Measurements from ENCODE around the gene DSG3. TPM values are rescaled to one million over a fixed set of nuclear protein-coding genes. Genes with fewer than 3 reads are reported as not detected.

The DSG3 gene
- total RNA-seq, 1 experiment from 2014 or later: 0.05 TPM

GRCh38 chr18:31428211-31428610, 19.3 kb upstream of the DSG3 start (continued):
- TF ChIP-seq CTCF (IDR thresholded peaks at IDR 0.05 in 2 of 3, conservative IDR thresholded peaks at IDR 0.05 in 1 of 3; ENCODE audit: borderline replicate concordance in 1 of 3, insufficient read depth in 1 of 3, low read depth in 2 of 3, low read length in 2 of 3): no peak

DNA sequence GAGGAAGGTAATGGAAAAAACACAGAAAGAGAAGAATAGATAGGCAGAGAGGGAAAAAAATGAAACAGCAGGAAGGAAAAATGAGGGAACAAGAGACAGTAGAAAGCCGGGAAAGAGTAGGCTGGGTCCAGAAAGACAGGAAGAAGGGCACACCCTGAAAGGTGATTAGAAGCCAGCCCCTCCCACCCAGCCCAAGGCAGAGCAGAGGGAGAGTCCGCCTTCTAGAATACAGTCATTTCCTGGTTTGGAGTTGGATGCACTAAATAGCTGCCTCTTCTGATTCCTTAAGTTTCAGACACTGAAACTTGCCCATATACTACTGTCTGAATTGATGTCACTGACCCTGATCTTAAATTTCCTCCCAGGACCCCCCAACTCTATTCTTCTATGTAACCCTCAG, 17.9 kb upstream of the DSG3 start:
- peak; percentile 98 for ATAC-seq
- no peak overlapping the region for H3K27ac ChIP-seq (ENCODE audit: low read depth, low read length)

More for the DNA sequence above, 17.9 kb upstream of the DSG3 start:
- ChIA-PET RAD21 (ENCODE audit: low non-redundant PET in 1 of 2, low total read pairs in 2 of 2, uncharacterized antibody in 2 of 2, unreplicated experiment in 2 of 2) (interaction anchor here (0.6 to 0.9 kb wide), 3 partner anchors 58 to 134 kb away, joined by 3 to 11 read pairs (median 3); no protein-coding TSS in a partner anchor), POLR2A (interaction anchor here (0.9 kb wide), 1 partner anchor 10 kb away, joined by 4 read pairs; no protein-coding TSS in a partner anchor), CTCF (interaction anchor here (0.8 to 1.3 kb wide), 2 partner anchors 9 to 134 kb away, joined by 3 to 4 read pairs; no protein-coding TSS in a partner anchor)
- peak overlapping the region; percentile 97 for H2AFZ ChIP-seq (ENCODE audit: low read depth, low read length, poor library complexity, severe bottlenecking)
- BruUV-seq (replicated peaks): no TSS peak
- no peaks in the 10 kb centered on the region for H3K27me3 ChIP-seq (ENCODE audit: insufficient read depth, low read length)
- no peaks in the 10 kb centered on the region for H3K79me2 ChIP-seq (ENCODE audit: insufficient read depth, low read length)
- no peak for DNase-seq (ENCODE audit: low read depth, low spot score)
- no peaks in the 10 kb centered on the region for H3K36me3 ChIP-seq (ENCODE audit: control insufficient read depth in 1 of 2, insufficient read depth in 2 of 2, low read length in 2 of 2)
- H3K4me2 ChIP-seq (ENCODE audit: low read length): peak overlapping the region; percentile 66
- H4K20me1 ChIP-seq (ENCODE audit: insufficient read depth): no peaks in the 10 kb centered on the region
- H3K9me3 ChIP-seq (ENCODE audit: control insufficient read depth in 1 of 2, insufficient read depth in 1 of 2, low read depth in 1 of 2, low read length in 2 of 2): no peaks in the 10 kb centered on the region
- TF ChIP-seq POLR2AphosphoS5 (IDR thresholded peaks at IDR 0.05; ENCODE audit: low read depth, low read length) (peak; percentile 52; the same call in 1 of the 2 replicates), EZH2 (IDR thresholded peaks at IDR 0.05) (no peak), JUND (IDR thresholded peaks at IDR 0.05) (no peak), RAD21 (IDR thresholded peaks at IDR 0.05; ENCODE audit: low read depth) (0 out of 2 replicates have a peak, but pooled peaks have one; percentile 4), ELF1 (IDR thresholded peaks at IDR 0.05; ENCODE audit: borderline replicate concordance, low read depth) (peak; percentile 49), EZH2phosphoT487 (IDR thresholded peaks at IDR 0.05; ENCODE audit: borderline replicate concordance) (no peak), SP1 (IDR thresholded peaks at IDR 0.05; ENCODE audit: low read depth) (peak; percentile 22; the same call in 1 of the 2 replicates), POLR2A (IDR thresholded peaks at IDR 0.05; ENCODE audit: borderline replicate concordance, extremely low read depth, insufficient read depth, insufficient read length) (no peak), TCF7L2 (IDR thresholded peaks at IDR 0.05; ENCODE audit: borderline replicate concordance, extremely low read depth, insufficient read depth, insufficient read length) (no peak), SIN3A (IDR thresholded peaks at IDR 0.05; ENCODE audit: low read depth) (0 out of 2 replicates have a peak, but pooled peaks have one; percentile 12)
- intact Hi-C loops (cut with micrococcal nuclease): loop anchor here (10.0 kb wide), 2 partner anchors 295 to 525 kb away; no protein-coding TSS in a partner anchor
- H3K9ac ChIP-seq (ENCODE audit: low read length): no peak overlapping the region; the same call in 1 of the 2 replicates
- 0 out of 4 replicates have a peak overlapping the region, but pooled peaks of 1 of the 2 experiments have one; percentile 24 for H3K4me3 ChIP-seq (replicated peaks in 1 of 2; ENCODE audit: low read depth in 1 of 2, low read length in 2 of 2)
- H3K4me1 ChIP-seq (ENCODE audit: control insufficient read depth in 1 of 2, insufficient read depth in 2 of 2, low read length in 2 of 2): peaks cover 5 to 20% of the 10 kb centered on the region in 2 experiments; a peak in 3 of 4 replicates
- no peaks in the 10 kb centered on the region for H3K9me2 ChIP-seq (ENCODE audit: insufficient read depth)
